Uterus (tissue), 4 donors: ENCODE results near the gene ACOX2. TPM values are rescaled to one million over a fixed set of nuclear protein-coding genes. Genes with fewer than 3 reads are reported as not detected.
A peak's percentile ranks its signal among the peaks of the same experiment; 100 is the strongest.

ENCODE experiments used
- DNase-seq, 2 donors: peaks; one replicate each; pipeline ENCODE4 v3.0.0-alpha.2; 2019 to 2020
- H3K27ac ChIP-seq, 2 donors: fragments of 200-600 bp; sonication (generic); 1 replicate in 1 of 2; 2 replicates in 1 of 2; pipeline ENCODE4 v1.5.1; 2016 to 2018
- H3K27me3 ChIP-seq, 2 donors: fragments of 200-600 bp; sonication (generic); one replicate each; pipeline ENCODE4 v1.5.1; 2018 to 2019; ENCODE audit warnings: control low read depth in 1 of 2
- H3K36me3 ChIP-seq, 2 donors: fragments of 200-600 bp; sonication (generic); one replicate each; pipeline ENCODE4 v1.5.1; 2019; ENCODE audit warnings: control low read depth in 1 of 2
- H3K4me1 ChIP-seq, 2 donors: fragments of 200-600 bp; sonication (generic); one replicate each; pipeline ENCODE4 v1.5.1; 2018 to 2019; ENCODE audit warnings: control low read depth in 1 of 2
- H3K4me3 ChIP-seq, 2 donors: fragments of 200-600 bp; sonication (generic); 1 replicate in 1 of 2; 2 replicates in 1 of 2; pipeline ENCODE4 v1.5.1; 2018 to 2019; ENCODE audit warnings: mild to moderate bottlenecking in 1 of 2
- H3K9me3 ChIP-seq, 2 donors: fragments of 200-600 bp; sonication (generic); one replicate each; pipeline ENCODE4 v1.5.1; 2019; ENCODE audit warnings: control low read depth in 1 of 2
- POLR2A ChIP-seq, 2 donors: fragments of 450-650 bp; IDR thresholded peaks; one replicate each; pipeline ENCODE4 v1.6.1; 2016; ENCODE audit warnings: antibody characterized with exemption in 2 of 2, mild to moderate bottlenecking in 1 of 2, moderate library complexity in 1 of 2
- intact Hi-C: fragments of 100-400 bp; cut with DNase I; formaldehyde crosslinking; loops from one replicate; pipeline ENCODE4 v1.15.1; 2023; ENCODE audit warnings: low total_unique reads
- total RNA-seq, 4 donors: library from RNA; depleted of rRNA in 3 of 4; stranded (reverse); fragments of >200 nt in 3 of 4; gene quantifications; one replicate each; pipeline versions ENCODE4 v1.1.0 to v1.2.4, GENCODE V29; 2014 to 2023
- TF ChIP-seq, protein P1 (sequence below), 4 experiments: fragments of 200-600 bp in 2 of 4; fragments of 450-650 bp in 2 of 4; sonication (generic) in 2 of 4; IDR thresholded peaks; one replicate each; pipeline ENCODE4 v1.5.1; 2016 to 2019; ENCODE audit warnings: antibody characterized with exemption in 4 of 4, mild to moderate bottlenecking in 2 of 4, moderate library complexity in 1 of 4
- donor health status: DM: yes; HTN: yes; CAD: no.

The ACOX2 gene
- total RNA-seq, 4 donors from 2014 or later, result 10.3 to 33.7 (median 23.6) TPM

DNA sequence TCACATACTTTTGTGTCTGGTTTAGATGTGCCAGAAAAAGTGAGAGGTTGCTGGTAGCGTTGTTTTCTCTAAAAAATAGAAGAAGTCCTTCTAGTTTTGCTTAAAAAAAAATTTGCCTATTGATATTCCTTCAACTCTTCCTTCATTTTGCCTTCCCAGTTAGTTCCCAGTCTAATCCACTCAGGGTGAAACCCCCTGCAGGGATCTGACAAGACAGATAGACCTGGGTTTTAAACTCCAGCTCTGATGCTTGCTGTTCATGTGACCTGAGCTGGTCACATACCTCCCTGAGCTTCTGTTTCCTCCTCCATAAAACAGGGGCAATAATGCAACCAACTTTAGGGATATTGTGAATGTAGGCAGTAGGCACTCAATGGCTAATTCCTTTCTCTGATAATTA lies 63.7 kb downstream of the ACOX2 start:
- no peak for DNase-seq
- intact Hi-C loops, result no loop called here
- H3K27me3 ChIP-seq, result no peaks in the 10 kb centered on the region
- no peaks in the 10 kb centered on the region for H3K9me3 ChIP-seq
- no peak for TF ChIP-seq POLR2A (IDR thresholded peaks at IDR 0.05)
- TF ChIP-seq, protein P1, sequence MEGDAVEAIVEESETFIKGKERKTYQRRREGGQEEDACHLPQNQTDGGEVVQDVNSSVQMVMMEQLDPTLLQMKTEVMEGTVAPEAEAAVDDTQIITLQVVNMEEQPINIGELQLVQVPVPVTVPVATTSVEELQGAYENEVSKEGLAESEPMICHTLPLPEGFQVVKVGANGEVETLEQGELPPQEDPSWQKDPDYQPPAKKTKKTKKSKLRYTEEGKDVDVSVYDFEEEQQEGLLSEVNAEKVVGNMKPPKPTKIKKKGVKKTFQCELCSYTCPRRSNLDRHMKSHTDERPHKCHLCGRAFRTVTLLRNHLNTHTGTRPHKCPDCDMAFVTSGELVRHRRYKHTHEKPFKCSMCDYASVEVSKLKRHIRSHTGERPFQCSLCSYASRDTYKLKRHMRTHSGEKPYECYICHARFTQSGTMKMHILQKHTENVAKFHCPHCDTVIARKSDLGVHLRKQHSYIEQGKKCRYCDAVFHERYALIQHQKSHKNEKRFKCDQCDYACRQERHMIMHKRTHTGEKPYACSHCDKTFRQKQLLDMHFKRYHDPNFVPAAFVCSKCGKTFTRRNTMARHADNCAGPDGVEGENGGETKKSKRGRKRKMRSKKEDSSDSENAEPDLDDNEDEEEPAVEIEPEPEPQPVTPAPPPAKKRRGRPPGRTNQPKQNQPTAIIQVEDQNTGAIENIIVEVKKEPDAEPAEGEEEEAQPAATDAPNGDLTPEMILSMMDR (IDR thresholded peaks at IDR 0.05), result no peak
- no peak overlapping the region for H3K4me3 ChIP-seq
- no peaks in the 10 kb centered on the region for H3K36me3 ChIP-seq
- no peak overlapping the region for H3K27ac ChIP-seq
- H3K4me1 ChIP-seq, result no peaks in the 10 kb centered on the region

DNA sequence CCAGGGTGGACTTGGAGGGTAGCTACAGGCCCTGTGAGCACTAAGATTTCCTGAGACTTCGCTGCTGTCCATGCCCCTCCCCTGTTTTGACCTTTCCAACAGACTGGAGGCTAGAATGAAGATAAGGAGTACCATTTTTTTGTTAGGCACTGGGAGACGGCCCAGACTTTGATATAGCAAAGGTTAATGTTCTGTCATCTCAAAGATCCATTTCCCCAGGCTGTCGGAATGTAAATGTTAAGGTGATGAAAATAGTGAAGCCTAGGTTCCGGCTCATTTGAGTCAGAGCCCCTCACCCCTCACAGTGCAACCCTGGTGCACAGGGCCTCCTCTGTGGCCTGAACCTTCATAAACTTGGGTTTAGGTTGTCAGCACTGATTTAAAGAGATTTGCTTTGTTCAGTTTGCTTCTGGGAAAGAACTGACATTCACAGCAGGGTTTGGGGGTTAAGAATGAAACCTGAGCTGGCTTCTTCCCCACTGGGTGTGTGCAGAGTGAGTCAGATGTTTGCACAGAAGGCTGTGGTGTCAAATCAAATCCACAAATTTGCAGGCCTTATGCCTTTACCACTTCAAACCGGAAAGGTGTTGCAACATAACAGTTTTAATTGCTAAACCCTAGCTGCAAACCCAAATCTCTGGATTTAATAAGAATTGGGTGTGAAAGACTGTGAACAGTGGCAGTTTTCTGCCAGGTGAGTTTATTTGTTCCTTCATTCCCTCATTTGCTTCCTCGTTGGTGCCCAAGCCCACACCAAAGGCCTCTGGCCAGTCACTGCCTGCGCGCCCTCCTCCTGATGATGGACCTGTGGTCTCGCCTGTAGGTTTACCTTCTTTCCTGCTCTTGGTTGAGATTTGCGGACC lies 65.7 kb downstream of the ACOX2 start:
- H3K27me3 ChIP-seq, result no peaks in the 10 kb centered on the region
- no peaks in the 10 kb centered on the region for H3K9me3 ChIP-seq
- TF ChIP-seq, protein P1 (IDR thresholded peaks at IDR 0.05), result no peak
- no peak for TF ChIP-seq POLR2A (IDR thresholded peaks at IDR 0.05)
- no peak overlapping the region for H3K4me3 ChIP-seq
- DNase-seq, result peak in 1 of 2 donors; percentile 54
- no peaks in the 10 kb centered on the region for H3K36me3 ChIP-seq
- peak overlapping the region; percentile 47 to 73 for H3K27ac ChIP-seq
- no peaks in the 10 kb centered on the region for H3K4me1 ChIP-seq
- intact Hi-C loops, result no loop called here

DNA sequence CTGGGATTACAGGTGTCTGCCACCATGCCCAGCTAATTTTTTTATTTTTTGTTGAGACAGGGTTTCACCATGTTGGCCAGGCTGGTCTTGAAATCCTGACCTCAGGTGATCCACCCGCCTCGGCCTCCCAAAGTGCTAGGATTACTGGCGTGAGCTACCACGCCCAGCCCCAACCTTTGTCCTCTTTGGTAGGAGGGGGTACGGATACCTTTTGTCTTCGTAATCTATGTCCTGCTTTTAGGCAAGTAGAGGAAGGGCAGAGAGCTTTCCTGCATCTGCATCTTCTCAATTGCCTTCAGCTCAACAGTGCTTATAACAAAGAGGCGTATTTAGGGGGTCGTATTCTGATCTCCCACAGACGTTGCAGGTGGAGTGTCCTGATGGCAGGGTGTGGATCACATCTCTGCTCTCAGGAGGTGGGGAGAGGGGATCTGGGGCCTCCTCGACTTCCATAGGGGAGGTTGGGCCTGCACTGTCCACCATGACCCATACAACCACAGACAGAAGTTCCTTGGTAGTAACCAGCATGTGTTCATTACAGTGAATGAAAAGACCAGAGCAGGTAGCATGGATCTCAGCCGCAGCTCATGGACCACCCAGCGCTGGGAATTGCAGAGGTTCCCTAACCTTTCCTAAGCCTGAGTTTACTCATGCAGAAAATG lies 66.5 kb downstream of the ACOX2 start:
- Histone ChIP-seq H3K4me1 (no peaks in the 10 kb centered on the region), H3K9me3 (no peaks in the 10 kb centered on the region), H3K4me3 (no peak overlapping the region), H3K27ac (peak overlapping the region; percentile 40 to 73), H3K27me3 (no peaks in the 10 kb centered on the region), H3K36me3 (no peaks in the 10 kb centered on the region)
- no peak for DNase-seq
- intact Hi-C loops, result no loop called here
- TF ChIP-seq, protein P1 (IDR thresholded peaks at IDR 0.05), result no peak
- no peak for TF ChIP-seq POLR2A (IDR thresholded peaks at IDR 0.05)

DNA sequence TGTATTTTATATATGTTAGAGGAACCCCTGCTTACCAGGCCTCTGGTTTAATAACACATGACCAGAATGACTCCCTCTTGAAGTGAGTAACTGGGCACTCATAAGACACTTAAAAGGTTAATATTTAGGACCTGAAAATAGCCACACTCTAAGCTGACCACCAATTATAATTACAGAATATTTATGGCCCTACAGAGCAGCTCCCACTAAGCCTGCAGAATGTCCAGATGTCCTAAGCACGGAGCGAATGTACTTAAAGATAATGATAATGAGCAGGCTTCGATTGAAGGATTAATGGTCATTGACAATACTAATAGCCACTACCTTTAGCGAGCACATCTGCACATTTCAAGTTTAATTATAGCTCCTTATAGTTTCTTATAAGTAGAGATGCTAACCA lies 67.9 kb downstream of the ACOX2 start:
- intact Hi-C loops, result no loop called here
- TF ChIP-seq, protein P1 (IDR thresholded peaks at IDR 0.05), result no peak
- TF ChIP-seq POLR2A (IDR thresholded peaks at IDR 0.05), result no peak
- H3K27ac ChIP-seq, result peak overlapping the region in 1 of 2 donors; percentile 3

More for the DNA sequence above, 67.9 kb downstream of the ACOX2 start:
- no peak overlapping the region for H3K4me3 ChIP-seq
- no peaks in the 10 kb centered on the region for H3K4me1 ChIP-seq
- H3K27me3 ChIP-seq, result no peaks in the 10 kb centered on the region
- H3K9me3 ChIP-seq, result no peaks in the 10 kb centered on the region
- no peaks in the 10 kb centered on the region for H3K36me3 ChIP-seq
- DNase-seq, result no peak
